ENCODE results near the gene TMEM108.

TMEM108 gene

DNA sequence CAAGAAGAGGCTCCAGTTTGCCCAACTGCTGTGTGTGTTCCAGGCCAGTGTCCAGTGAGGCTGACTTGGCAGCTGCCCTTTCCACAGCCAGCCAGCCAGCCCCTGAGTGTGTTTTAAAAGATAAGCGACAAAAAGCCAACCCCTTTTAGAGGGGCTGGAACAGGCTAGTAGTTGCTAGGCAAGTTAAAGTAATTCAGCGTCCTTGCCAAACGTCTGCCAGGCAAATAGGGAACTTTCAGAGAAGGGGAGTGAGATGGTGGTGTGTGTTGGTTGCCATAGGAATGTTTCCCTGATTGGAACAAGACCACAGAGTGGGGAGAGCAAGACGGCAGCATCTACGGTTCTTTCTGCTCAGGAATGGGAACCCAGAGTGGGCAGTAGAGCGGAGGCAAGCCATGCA lies 86.3 kb downstream of the TMEM108 start:
- H2AK5ac ChIP-seq (ENCODE audit: low read length) = no peak overlapping the region
- no peak overlapping the region for H2BK120ac ChIP-seq (ENCODE audit: insufficient read depth, low read length, poor library complexity)
- H3K14ac ChIP-seq (ENCODE audit: low read length) = no peak overlapping the region
- no peak overlapping the region for H3K4me3 ChIP-seq (ENCODE audit: low read depth, low read length)
- H3K4me1 ChIP-seq (ENCODE audit: control insufficient read depth in 1 of 2, insufficient read depth in 2 of 2, low read length in 2 of 2) = peaks cover 0 to 5% of the 10 kb centered on the region in 2 experiments
- no peak overlapping the region for H4K91ac ChIP-seq (ENCODE audit: low read depth, low read length)
- DNase-seq = no peak
- H2BK5ac ChIP-seq (ENCODE audit: low read depth, low read length, poor library complexity) = no peak overlapping the region
- no peaks in the 10 kb centered on the region for H3K27me3 ChIP-seq (ENCODE audit: insufficient read depth, low read length)
- H4K8ac ChIP-seq (ENCODE audit: low read depth, low read length) = no peak overlapping the region
- no peak overlapping the region for H2AFZ ChIP-seq (ENCODE audit: insufficient read depth, low read length, poor library complexity)
- no peak overlapping the region for H3K23ac ChIP-seq (ENCODE audit: low read length)
- H3K4me2 ChIP-seq (ENCODE audit: low read length) = no peak overlapping the region
- no peaks in the 10 kb centered on the region for H3K9me3 ChIP-seq (ENCODE audit: insufficient read depth, low read depth, low read length)
- H3K9ac ChIP-seq (ENCODE audit: low read length) = no peak overlapping the region
- H3K79me2 ChIP-seq (ENCODE audit: control insufficient read depth, insufficient read depth, low read length, poor library complexity) = no peaks in the 10 kb centered on the region
- no peaks in the 10 kb centered on the region for H3K36me3 ChIP-seq (ENCODE audit: control insufficient read depth in 1 of 2, insufficient read depth in 2 of 2, low read length in 2 of 2)
- no peaks in the 10 kb centered on the region for H3K79me1 ChIP-seq (ENCODE audit: low read length)
- H2BK12ac ChIP-seq (ENCODE audit: low read length) = no peak overlapping the region
- H3K4ac ChIP-seq (ENCODE audit: low read depth, low read length) = no peak overlapping the region
- no CpG with 5 or more reads among the region's 6 CpGs for WGBS (ENCODE audit: extremely low coverage, insufficient coverage, insufficient read length)
- no peak overlapping the region for H4K12ac ChIP-seq (ENCODE audit: low read depth, low read length)
- no peak overlapping the region for H3K27ac ChIP-seq (ENCODE audit: low read depth, low read length)
- H3K18ac ChIP-seq (ENCODE audit: low read length) = no peak overlapping the region

DNA sequence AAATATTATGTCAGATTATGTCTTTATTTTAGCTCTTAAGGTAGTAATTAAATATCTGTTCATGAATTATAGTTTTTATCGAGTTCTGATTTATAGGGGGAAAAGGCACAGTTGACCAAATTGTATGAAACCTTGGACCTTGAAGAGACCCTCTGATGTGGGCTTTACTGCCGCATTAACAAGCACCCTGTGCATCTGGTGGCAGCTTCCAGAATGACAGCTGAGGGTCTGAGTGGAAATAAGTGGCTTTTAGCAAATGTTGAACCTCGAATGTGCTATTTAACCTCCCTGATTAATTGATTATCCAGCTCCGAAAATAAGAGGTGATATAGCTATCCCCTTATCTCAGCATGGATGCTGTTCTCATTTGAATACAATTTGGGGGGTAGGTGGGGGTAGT lies 87.0 kb downstream of the TMEM108 start:
- no peak overlapping the region for H2BK12ac ChIP-seq (ENCODE audit: low read length)
- H3K4me2 ChIP-seq (ENCODE audit: low read length) = no peak overlapping the region
- no peaks in the 10 kb centered on the region for H3K79me1 ChIP-seq (ENCODE audit: low read length)
- no peak overlapping the region for H3K9ac ChIP-seq (ENCODE audit: low read length)
- no peak overlapping the region for H3K4me3 ChIP-seq (ENCODE audit: low read depth, low read length)
- no peak overlapping the region for H3K4ac ChIP-seq (ENCODE audit: low read depth, low read length)
- no CpG with 5 or more reads among the region's 4 CpGs for WGBS (ENCODE audit: extremely low coverage, insufficient coverage, insufficient read length)
- no peaks in the 10 kb centered on the region for H3K27me3 ChIP-seq (ENCODE audit: insufficient read depth, low read length)
- H4K91ac ChIP-seq (ENCODE audit: low read depth, low read length) = no peak overlapping the region
- no peak overlapping the region for H3K27ac ChIP-seq (ENCODE audit: low read depth, low read length)
- H4K12ac ChIP-seq (ENCODE audit: low read depth, low read length) = no peak overlapping the region
- H3K9me3 ChIP-seq (ENCODE audit: insufficient read depth, low read depth, low read length) = no peaks in the 10 kb centered on the region
- no peak overlapping the region for H3K18ac ChIP-seq (ENCODE audit: low read length)
- no peaks in the 10 kb centered on the region for H3K79me2 ChIP-seq (ENCODE audit: control insufficient read depth, insufficient read depth, low read length, poor library complexity)
- H4K8ac ChIP-seq (ENCODE audit: low read depth, low read length) = no peak overlapping the region
- H3K14ac ChIP-seq (ENCODE audit: low read length) = no peak overlapping the region
- H3K36me3 ChIP-seq (ENCODE audit: control insufficient read depth in 1 of 2, insufficient read depth in 2 of 2, low read length in 2 of 2) = no peaks in the 10 kb centered on the region
- DNase-seq = no peak
- H2AFZ ChIP-seq (ENCODE audit: insufficient read depth, low read length, poor library complexity) = no peak overlapping the region
- H3K23ac ChIP-seq (ENCODE audit: low read length) = no peak overlapping the region
- no peak overlapping the region for H2BK120ac ChIP-seq (ENCODE audit: insufficient read depth, low read length, poor library complexity)
- H2AK5ac ChIP-seq (ENCODE audit: low read length) = no peak overlapping the region
- peaks cover 0 to 5% of the 10 kb centered on the region in 2 experiments for H3K4me1 ChIP-seq (ENCODE audit: control insufficient read depth in 1 of 2, insufficient read depth in 2 of 2, low read length in 2 of 2)
- no peak overlapping the region for H2BK5ac ChIP-seq (ENCODE audit: low read depth, low read length, poor library complexity)

DNA sequence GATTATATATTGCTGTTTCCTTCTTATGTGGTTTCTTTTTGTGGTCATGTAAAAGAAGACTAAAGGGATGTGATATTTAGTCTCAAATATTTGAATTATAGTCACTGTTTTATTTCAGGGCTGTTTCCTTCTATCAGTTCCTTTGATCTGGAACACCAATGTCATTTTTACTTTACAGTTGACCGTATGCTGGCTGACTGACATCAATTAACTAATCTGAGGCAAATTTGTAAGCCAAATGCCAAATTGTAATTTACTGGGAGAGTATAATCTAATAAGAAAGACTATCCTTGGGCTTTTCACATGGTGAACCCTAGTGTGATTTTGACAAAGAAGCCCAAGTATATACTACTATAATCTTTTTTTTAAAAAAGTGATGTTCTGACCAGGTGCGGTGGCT lies 87.6 kb downstream of the TMEM108 start:
- no peak overlapping the region for H3K9ac ChIP-seq (ENCODE audit: low read length)
- H2BK12ac ChIP-seq (ENCODE audit: low read length) = no peak overlapping the region
- H3K4ac ChIP-seq (ENCODE audit: low read depth, low read length) = no peak overlapping the region
- no peaks in the 10 kb centered on the region for H3K27me3 ChIP-seq (ENCODE audit: insufficient read depth, low read length)
- H3K79me2 ChIP-seq (ENCODE audit: control insufficient read depth, insufficient read depth, low read length, poor library complexity) = no peaks in the 10 kb centered on the region
- H4K8ac ChIP-seq (ENCODE audit: low read depth, low read length) = no peak overlapping the region
- no peak overlapping the region for H3K14ac ChIP-seq (ENCODE audit: low read length)
- no peak overlapping the region for H3K18ac ChIP-seq (ENCODE audit: low read length)
- H3K4me1 ChIP-seq (ENCODE audit: control insufficient read depth in 1 of 2, insufficient read depth in 2 of 2, low read length in 2 of 2) = peaks cover 0 to 5% of the 10 kb centered on the region in 2 experiments
- H3K4me3 ChIP-seq (ENCODE audit: low read depth, low read length) = no peak overlapping the region
- no peak overlapping the region for H4K12ac ChIP-seq (ENCODE audit: low read depth, low read length)
- no peaks in the 10 kb centered on the region for H3K79me1 ChIP-seq (ENCODE audit: low read length)
- no peak overlapping the region for H2AK5ac ChIP-seq (ENCODE audit: low read length)
- no peak overlapping the region for H3K27ac ChIP-seq (ENCODE audit: low read depth, low read length)
- no peaks in the 10 kb centered on the region for H3K9me3 ChIP-seq (ENCODE audit: insufficient read depth, low read depth, low read length)
- no peak overlapping the region for H2BK120ac ChIP-seq (ENCODE audit: insufficient read depth, low read length, poor library complexity)
- H2AFZ ChIP-seq (ENCODE audit: insufficient read depth, low read length, poor library complexity) = no peak overlapping the region
- no peaks in the 10 kb centered on the region for H3K36me3 ChIP-seq (ENCODE audit: control insufficient read depth in 1 of 2, insufficient read depth in 2 of 2, low read length in 2 of 2)
- DNase-seq = no peak
- no peak overlapping the region for H3K4me2 ChIP-seq (ENCODE audit: low read length)
- no peak overlapping the region for H4K91ac ChIP-seq (ENCODE audit: low read depth, low read length)
- WGBS (ENCODE audit: extremely low coverage, insufficient coverage, insufficient read length) = no CpG with 5 or more reads among the region's 2 CpGs
- no peak overlapping the region for H2BK5ac ChIP-seq (ENCODE audit: low read depth, low read length, poor library complexity)
- H3K23ac ChIP-seq (ENCODE audit: low read length) = no peak overlapping the region

DNA sequence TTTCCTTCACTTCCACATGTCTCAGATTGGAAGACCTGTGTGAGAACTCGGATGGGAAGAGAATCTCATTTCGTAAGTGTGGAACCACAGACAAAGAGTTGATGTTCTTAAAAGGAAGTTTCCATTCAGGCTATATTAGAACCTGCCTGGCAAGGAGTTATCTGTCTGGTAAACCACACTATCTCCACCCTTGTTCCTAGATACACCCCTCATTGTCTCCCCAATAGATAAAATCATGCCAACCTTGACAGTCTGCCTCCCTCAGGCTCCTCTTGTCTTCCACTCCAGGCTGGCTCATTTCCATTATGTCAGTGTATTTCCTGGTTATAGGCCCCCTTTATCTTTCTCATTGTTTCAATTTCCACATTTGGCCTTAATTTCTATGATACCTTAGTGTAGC lies 89.2 kb downstream of the TMEM108 start:
- Histone ChIP-seq H4K12ac (ENCODE audit: low read depth, low read length) (no peak overlapping the region), H2AFZ (ENCODE audit: insufficient read depth, low read length, poor library complexity) (no peak overlapping the region), H2AK5ac (ENCODE audit: low read length) (no peak overlapping the region), H3K9me3 (ENCODE audit: insufficient read depth, low read depth, low read length) (no peaks in the 10 kb centered on the region), H3K9ac (ENCODE audit: low read length) (no peak overlapping the region), H3K36me3 (ENCODE audit: control insufficient read depth in 1 of 2, insufficient read depth in 2 of 2, low read length in 2 of 2) (no peaks in the 10 kb centered on the region), H3K4me2 (ENCODE audit: low read length) (no peak overlapping the region), H3K27ac (ENCODE audit: low read depth, low read length) (no peak overlapping the region), H3K4me1 (ENCODE audit: control insufficient read depth in 1 of 2, insufficient read depth in 2 of 2, low read length in 2 of 2) (peaks cover 0 to 5% of the 10 kb centered on the region in 2 experiments), H4K8ac (ENCODE audit: low read depth, low read length) (no peak overlapping the region), H4K91ac (ENCODE audit: low read depth, low read length) (no peak overlapping the region), H3K18ac (ENCODE audit: low read length) (no peak overlapping the region), H3K14ac (ENCODE audit: low read length) (no peak overlapping the region), H3K27me3 (ENCODE audit: insufficient read depth, low read length) (no peaks in the 10 kb centered on the region), H3K4me3 (ENCODE audit: low read depth, low read length) (no peak overlapping the region), H3K23ac (ENCODE audit: low read length) (no peak overlapping the region), H2BK120ac (ENCODE audit: insufficient read depth, low read length, poor library complexity) (no peak overlapping the region), H3K79me2 (ENCODE audit: control insufficient read depth, insufficient read depth, low read length, poor library complexity) (no peaks in the 10 kb centered on the region), H3K4ac (ENCODE audit: low read depth, low read length) (no peak overlapping the region), H3K79me1 (ENCODE audit: low read length) (no peaks in the 10 kb centered on the region), H2BK5ac (ENCODE audit: low read depth, low read length, poor library complexity) (no peak overlapping the region), H2BK12ac (ENCODE audit: low read length) (no peak overlapping the region)
- DNase-seq = peak in 1 of 2 donors; percentile 12
- WGBS (ENCODE audit: extremely low coverage, insufficient coverage, insufficient read length) = no CpG with 5 or more reads among the region's 2 CpGs

All from trophoblast cell (in vitro differentiated cells and primary cell).